ENCODE results near the gene CACUL1.
"Not testable (repeated sequence)": the region's sequence is repeated elsewhere in the genome, so short reads cannot be mapped to it uniquely, and the experiment has no call there.

CACUL1 gene

DNA sequence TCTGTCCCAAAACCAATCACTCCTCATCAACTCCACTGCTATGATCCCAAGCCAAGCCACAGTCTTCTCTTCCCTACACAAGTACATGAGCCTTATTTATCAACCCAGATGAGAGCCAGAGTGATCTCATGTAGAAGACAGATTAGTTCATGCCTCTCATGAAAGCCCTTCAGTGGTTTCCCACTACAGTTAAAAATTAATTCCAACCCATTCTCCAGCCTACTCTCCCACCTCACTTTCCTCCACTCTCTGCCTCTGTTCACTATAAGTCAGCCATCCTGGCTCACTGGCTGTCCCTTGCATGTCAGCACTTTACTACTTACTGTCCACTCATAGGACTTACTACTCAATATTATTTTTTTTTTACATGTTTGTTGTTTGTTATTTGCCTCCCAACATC lies 67.3 kb downstream of the CACUL1 start:
- DNase-seq (ENCODE audit: low read depth in 2 of 2), result no peak

DNA sequence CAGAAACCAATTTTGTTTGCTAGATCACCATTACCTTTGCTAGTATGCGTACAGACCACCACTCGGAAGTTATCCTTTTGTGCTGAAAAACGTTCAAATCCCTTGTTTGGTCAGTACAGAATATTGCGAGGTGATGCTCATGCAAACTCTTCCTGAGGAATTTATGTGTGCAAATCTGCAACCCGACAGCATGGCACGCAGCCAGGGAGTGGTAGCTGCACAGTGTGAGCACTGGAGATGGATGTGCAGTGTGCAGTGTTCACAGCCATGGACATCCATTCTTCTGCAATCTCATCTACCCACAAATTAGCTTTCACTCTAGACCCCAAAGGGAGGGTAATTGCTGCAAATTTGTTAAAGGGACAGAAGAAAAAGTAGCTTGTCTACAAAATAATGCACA lies 72.2 kb downstream of the CACUL1 start:
- no peak for DNase-seq (ENCODE audit: low read depth in 2 of 2)

DNA sequence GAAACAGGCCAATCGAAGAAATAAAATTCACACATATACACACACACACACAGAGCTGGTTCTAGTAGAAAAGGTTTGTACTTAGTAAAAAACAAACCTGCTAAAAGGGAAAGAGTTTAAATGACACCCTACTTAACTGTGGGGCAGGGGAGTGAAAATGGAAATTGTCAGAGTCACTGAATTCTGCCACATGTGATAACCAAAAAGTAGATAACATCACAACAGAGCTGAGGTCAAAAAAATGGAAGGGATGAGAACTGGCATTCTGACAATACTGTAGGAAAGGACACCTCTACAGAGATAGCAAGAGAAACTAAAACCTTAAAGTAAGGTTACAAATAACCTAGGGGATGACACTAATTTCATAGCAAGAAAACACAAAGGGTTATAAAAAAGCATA lies 74.6 kb downstream of the CACUL1 start:
- no peak for DNase-seq (ENCODE audit: low read depth in 2 of 2)

DNA sequence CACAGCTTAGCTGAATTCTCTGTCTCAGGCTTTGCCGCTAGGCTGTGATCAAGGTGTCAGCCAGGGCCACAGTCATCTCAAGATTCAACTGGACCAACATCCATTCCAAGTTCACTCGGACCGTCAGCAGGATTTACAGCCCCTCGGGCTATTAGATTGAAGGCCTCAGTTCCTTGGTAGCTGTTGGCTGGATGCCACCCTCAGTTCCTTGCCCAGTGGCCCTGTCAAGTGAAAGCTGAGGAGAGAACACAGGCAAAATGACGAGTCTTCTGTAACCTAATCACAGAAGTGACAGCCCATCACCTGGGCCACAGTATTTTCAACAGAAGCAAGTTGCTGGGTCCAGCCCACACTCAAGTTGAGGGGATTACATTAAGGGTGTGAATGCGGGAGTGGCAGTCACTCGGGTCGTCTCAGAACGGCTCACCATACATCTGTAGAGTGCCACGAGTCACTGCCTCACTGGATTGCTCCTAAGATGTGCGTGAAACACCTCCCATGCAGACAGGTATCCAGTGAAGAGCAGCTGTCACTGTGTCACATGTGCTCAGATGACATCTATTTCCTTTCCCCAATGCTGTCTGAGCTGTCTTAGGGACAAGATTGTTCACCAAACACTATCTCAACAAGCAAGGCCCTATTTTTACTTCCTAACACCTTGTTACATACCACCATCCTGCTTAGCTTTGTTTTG lies 80.4 kb downstream of the CACUL1 start:
- DNase-seq (ENCODE audit: low read depth in 2 of 2), result no peak

DNA sequence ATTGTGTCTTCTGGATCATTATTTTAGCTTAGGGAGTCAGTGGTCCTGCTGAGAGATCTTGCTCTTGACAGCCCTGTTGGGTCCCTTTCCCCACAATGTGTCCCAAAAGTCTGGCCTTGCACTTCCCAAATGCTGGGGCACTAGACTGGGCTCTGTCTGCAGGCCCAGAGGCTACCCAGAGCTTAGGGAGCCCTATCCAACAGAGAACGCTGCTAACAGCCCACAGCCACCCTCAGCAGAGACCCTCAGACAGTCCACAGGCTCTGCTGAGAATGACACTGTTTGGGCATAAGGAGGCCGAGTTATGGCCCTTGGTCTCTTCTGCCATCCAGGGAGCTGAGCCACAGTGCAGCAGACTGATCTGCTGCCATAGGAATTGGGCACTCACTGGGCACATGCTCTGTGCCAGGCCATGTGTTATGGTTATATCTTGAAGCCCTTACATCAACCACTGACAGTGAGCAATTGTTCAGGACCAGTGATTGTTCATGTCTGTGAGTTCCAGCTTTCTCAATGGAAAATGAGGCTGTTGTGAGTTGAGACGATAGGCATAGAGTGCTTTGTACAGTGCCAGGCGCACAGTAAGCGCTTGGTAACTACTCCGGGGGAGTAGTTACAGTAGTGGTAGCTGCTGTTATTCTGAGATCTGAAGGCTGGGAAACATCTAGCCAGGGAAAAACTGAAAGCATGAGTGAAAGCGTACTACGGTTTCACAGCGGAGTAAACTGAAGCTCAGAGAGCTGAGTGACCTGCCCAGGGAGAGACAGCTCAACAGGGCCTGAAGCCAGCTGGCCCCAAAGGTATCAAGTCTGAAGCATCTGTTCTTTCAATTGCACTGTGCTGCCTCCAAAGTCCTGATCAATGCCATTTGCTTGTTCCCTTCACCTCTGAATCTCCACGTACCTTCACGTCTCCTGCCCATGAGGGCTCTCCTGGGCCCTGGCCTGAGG lies 81.7 kb downstream of the CACUL1 start:
- no peak for DNase-seq (ENCODE audit: low read depth in 2 of 2)

DNA sequence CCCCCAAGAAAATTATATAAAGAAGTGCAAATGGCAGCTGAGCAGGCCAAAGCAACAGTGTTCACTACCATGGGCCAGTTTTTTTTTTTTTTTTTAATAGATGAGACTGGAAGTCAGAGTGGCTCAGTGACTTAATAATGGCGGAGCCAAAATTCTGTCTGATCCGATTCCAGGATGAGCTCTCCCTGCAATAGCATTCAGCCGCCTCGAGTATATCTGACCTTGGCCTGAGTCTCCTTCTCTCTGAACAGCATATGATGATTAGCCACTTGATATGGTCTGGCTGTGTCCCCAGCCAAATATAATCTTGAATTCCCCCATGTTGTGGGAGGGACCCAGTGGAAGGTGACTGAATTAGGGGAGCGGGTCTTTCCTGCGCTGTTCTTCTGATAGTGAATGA lies 82.6 kb downstream of the CACUL1 start:
- no peak for DNase-seq (ENCODE audit: low read depth in 2 of 2)

DNA sequence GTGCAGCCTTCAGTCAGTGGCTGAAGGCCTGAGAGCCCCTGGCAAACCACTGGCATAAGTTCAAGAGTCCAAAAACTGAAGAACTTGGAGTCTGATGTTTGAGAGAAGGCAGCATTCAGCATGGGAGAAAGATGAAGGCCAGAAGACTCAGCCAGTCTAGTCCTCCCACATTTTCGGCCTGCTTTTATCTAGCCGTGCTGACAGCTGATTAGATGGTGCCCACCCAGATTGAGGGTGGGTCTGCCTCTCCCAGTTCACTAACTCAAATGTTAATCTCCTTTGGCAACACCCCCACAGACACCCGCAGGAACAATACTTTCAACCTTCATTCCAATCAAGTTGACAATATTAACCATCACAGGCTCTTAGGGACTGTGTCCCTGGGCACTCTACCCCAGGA lies 83.5 kb downstream of the CACUL1 start:
- DNase-seq (ENCODE audit: low read depth in 2 of 2), result not testable (repeated sequence)

DNA sequence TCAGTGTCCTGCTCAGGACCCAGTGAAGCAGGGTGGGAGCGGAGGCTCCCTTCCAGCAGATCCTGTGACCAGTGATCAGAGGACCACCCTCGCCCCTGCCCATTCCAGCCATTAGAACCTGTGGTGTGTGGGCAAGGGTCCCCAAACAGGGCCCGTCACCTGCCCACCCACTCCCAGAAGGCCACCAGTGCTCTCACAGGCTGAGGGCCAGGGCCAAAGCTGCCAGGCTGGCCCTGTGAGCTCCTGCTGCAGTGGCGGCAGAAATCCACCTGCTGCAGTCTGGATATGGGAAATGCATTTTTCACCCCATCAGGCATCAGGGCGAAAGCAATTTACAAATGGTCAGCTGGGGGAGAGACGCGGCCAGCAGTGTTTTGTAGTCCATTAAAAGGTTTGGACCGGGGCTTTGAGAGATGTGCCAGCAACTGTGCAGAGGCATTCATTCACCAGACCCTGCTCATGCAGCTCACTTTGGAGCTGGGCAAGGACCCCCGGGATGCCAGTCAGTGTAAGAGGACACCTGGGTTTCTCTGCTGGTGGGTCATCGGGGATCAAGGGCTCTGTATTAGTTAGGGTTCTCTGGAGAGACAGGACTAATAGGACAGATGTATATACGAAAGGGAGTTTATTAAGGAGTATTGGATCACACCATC lies 84.2 kb downstream of the CACUL1 start:
- DNase-seq (ENCODE audit: low read depth in 2 of 2), result no peak

DNA sequence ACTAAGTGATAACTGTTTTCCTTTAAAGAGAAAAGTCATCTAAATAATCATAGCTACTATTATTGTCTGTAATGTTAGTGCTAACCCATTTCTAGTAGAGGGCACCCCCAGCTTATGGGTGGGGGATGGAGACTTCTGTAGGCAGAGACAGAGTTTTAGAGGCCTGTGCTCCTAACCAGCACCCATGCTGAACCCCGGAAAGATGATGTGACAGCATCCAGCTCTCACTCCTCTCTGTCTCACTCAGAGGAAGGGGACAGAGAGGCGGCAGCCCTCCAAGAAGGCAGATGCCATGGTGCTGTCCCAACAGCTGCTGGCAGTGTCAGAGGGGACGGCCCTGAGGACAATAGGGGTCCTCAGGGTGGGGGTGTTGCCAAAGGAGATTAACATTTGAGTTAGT lies 84.9 kb downstream of the CACUL1 start:
- no peak for DNase-seq (ENCODE audit: low read depth in 2 of 2)

DNA sequence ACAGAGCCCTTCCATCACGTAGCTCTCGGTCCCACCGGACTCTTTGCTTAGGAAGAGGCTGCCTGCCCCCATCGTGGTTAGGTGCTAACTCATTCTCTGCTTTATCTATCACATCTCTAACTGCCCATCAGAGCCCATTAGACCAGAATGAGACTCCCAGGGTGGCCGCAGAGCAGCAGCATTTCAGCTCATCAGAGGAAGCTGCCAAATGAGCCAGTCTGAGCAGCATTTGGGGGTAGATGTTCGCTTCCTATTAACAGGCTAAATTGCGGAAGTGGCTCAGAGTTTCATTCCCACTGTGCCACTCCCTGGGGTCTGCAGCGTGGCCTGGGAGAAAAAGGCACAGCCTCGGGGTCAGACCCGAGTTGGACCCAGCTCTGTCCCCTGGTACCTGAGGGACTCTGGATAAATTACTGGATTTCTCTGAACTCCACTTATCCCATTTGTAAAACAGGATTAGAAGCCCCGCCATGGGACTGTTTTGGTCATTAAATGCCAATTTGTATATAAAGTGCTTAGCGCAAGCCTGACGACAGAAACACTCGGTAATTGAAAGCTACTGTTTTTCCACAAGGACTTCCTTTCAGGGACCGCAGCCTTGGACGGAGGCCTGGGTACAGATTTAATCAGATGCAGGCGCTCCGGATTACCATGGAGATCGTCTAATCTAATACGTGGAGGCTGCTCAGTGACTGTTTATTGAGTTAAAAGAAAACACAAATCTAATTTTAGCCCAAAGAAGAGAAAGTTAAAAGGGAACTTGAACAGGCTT lies 85.6 kb downstream of the CACUL1 start:
- DNase-seq (ENCODE audit: low read depth in 2 of 2), result no peak

DNA sequence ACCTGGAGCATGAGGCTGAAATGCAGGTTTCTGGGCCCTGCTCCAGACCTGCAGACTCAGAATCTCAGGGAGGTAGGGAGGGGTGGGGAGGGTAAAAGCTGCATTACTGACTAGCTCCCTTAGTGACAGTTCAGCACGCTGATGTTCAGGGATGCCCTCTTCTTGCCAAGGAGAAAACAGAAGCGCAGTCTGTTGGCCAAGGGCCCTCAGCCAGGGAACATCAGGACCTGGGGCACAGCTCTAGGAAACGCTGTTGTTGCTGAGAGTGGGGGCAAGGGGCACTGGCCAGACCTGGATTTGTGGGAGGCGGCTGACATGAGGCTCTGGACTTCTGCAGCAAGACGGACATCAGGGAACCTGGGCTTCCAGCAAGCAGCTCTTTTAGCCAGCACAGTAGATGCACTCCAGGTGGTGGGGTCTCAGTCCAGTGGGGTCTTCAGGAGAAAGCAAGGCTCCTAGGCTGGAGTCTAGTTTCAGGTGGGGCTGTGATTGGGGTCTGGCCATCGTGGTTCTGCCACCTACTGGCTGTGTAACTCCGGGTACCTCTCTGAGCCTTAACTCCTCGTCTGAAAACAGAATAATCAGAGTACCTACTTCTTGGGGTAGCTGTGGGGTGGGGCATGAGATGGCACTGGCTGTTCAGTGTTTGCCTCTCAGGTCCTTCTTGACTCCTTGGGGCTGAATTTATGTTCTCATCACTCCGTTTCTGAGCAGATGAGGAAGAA lies 86.4 kb downstream of the CACUL1 start:
- DNase-seq (ENCODE audit: low read depth in 2 of 2), result no peak

DNA sequence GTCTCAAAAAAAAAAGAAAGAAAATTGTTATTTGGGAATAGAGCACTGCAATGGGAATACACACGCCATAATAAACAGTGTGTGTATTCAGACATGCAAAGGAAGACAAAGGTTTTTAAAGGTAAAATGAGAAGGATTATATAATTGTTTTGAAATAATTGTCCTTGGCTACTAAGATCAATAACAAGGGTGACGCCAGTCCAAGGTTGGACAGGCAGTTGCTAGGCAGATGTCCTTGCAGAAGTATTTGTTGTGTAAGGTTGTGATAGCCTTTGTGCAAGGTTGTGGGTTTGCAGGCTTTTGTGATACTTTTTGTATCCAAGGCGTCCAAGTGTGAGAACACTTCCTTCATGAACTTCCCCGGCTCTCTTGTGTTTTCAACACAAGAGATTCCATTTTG lies 87.0 kb downstream of the CACUL1 start:
- DNase-seq (ENCODE audit: low read depth in 2 of 2), result no peak

DNA sequence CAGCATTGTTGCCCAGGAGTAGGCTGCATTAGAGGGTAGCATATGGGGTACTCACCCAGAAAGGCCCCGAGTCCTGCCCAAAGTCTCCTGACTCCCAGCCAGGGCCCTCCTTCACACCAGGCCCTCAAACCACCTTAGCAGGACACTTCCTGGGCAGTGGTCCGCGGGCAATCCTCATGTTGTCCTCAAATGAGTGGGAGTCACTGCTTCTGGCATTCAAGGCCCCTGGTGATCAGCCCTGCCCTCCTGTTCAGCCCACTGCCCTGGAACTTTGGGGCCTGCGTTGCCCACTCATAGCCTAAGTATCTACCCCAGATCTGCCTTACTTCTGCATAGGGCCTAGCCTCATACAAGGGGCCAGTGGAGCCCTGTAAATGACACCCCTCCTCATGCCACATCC lies 88.4 kb downstream of the CACUL1 start:
- DNase-seq (ENCODE audit: low read depth in 2 of 2), result no peak

DNA sequence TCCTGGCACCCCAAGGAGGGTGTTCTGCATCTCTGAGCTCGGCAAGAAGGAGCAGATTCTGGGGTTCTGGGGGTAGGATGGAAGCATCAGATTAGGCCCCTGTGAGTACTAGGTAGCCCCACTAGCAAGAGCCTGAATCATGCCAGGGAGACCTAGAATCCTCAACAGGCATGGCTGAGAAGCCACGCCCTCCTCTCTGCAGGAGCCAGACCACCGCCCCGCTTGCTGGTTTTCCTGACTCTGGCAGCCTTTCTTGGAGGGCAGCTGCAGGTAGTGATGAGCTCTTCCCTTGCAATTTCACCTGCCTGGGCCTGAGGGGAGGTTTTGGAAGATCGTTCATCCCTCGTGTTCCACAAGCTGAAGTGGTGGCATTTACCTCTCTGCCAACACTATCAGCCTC lies 90.4 kb downstream of the CACUL1 start:
- DNase-seq (ENCODE audit: low read depth in 2 of 2), result no peak

DNA sequence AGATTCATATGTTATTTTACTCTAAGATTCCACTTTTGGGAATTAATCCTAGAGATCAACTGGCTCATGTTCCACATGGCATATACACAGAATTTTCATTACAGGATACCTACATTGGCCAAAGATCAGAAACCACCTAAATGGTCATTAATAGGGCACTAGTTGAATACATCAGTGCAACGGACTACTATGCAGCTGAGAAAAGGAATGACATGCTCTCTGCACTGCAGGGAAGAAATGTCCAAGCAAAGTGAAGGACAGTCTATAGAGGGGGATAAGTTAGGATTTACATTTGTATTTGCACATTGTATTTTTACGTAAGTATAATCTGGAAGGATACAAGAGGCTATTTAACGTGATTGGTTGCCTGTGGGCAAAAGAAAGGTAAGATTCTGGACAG lies 91.6 kb downstream of the CACUL1 start:
- DNase-seq (ENCODE audit: low read depth in 2 of 2), result no peak

DNA sequence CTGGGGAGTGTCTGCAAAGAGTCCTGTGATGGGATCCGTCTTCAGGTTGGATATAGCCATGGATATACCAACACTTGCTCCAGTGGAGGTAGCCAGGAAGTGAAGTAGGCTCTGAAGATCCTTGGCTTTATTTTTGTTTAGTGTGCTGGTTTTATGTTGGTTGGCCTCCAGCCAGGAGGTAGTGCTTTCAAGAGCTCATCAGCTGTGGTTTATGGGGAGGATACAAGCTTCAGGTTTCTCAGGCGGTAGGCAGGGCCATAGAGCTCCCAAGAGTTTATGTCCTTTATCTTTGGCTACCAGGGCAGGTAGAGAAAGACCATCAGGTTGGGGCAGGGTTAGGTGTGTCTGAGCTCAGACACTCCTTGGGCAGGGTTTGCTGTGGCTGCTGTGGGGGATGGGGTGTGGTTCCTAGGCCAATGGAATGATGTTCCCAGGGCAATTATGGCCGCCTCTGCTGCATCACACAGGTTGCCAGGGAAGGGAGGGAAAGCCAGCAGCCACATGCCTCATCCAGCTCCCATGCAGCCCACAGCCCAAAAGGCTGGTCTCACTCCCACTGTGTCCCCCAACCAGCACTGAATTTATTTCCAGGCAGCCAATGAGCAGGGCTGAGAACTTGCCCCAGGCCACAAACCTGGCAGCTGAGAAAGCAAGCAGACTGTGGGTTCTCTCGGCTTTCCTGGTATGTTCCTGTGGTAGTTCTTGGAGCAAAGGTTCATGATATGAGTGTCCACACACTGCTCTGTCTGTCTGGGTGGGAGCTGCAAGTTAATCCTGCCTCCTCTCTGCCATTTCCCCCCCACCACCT lies 92.3 kb downstream of the CACUL1 start:
- DNase-seq (ENCODE audit: low read depth in 2 of 2), result no peak

DNA sequence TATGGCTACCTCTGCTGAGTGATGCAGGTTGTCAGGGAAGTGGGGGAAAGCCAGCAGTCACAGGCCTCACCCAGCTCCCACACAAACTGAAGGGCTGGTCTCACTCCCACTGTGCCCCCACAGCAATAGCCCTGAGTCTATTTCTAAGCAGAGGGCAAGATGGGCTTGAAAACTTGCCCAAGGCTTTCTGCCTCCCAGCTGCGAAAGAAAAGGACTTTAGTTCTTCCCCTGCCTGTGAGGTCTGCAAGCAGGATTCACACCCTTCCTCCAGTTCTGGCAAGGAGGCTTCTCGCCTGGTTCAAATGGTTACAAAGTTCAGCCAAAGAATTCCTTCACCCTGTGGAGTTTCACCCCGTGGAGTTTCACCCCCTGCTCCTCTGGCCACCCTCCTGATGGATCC lies 96.0 kb downstream of the CACUL1 start:
- DNase-seq (ENCODE audit: low read depth in 2 of 2), result no peak

DNA sequence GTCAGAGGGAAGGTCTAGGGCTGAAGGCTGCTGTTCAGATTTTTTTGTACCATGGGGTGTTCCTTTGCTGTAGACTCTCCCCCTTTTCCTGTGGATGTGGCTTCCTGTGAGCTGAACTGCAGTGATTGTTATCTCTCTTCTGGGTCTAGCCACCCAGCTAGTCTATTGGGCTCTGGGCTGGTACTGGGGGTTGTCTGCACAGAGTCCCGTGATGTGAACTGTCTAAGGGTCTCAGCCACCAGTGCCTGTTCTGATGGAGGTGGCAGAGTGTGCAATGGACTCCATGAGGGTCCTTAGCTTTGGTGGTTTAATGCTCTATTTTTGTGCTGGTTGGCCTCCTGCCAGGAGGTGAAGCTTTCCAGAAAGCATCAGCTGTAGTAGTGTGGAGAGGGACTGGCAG lies 96.6 kb downstream of the CACUL1 start:
- DNase-seq (ENCODE audit: low read depth in 2 of 2), result not testable (repeated sequence)

DNA sequence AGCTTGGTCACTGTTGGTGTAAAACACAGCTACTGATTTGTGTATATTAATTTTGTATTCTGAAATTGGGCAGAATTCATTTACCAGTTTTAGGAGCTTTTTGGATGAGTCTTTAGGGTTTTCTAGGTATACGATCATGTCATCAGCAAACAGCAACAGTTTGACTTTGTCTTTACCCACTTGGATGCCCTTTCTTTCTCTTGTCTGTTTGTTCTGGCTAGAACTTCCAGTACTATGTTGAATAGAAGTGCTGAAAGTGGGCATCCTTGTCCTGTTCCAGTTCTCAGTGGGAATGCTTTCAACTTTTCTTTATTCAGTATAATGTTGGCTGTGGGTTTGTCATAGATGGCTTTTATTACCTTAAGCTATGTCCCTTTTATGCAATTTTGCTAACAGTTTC lies 109.5 kb downstream of the CACUL1 start:
- not testable (repeated sequence) for DNase-seq (ENCODE audit: low read depth in 2 of 2)

DNA sequence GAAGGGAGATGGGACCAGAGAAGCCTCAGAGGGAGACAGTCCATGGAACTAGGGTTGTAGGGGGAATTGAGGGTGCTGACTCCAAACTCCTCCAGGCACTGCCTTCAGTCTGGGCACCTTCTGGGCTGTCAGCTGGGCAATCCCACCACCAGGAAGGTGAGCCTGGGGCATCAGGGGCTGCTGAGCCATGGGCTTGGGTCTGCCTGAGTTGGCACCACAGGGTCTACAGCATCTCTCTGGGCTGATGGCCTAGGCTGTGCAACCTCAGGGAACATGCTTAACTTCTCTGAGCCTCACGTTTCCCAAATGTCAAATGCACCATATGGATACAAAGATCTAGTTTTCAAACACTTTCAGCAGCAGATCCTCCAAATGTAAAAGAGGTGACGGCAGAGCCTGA lies 112.5 kb downstream of the CACUL1 start:
- DNase-seq (ENCODE audit: low read depth in 2 of 2), result no peak
